IMR-90 (cell line): ENCODE results near the gene RBFA. TPM values are rescaled to one million over a fixed set of nuclear protein-coding genes. Genes with fewer than 3 reads are reported as not detected.
A peak's percentile ranks its signal among the peaks of the same experiment; 100 is the strongest.

Experiments
- ATAC-seq: fragments of 200-7000 bp; cut with Tn5 transposase; 2 replicates; pipeline ENCODE4 v1.9.1; 2020; ENCODE audit warnings: low read depth, mild to moderate bottlenecking, moderate library complexity
- BruUV-seq: library from RNA; stranded (reverse); fragments of 400-500 nt; replicated peaks from 2 replicates; lab custom pipeline; 2021; lab: Mats Ljungman, UMichigan
- CTCF ChIA-PET: fragments of 300-600 bp; formaldehyde crosslinking; extraction: SDS; loops from one replicate; lab custom pipeline; 2021; ENCODE audit warnings: antibody characterized with exemption; lab: Yijun Ruan, JAX
- POLR2A ChIA-PET: fragments of 300-600 bp; sonication (Branson Sonifier 250); formaldehyde crosslinking; loops from one replicate; lab custom pipeline; 2022; ENCODE audit warnings: antibody characterized with exemption; ENCODE audit not compliant: unreplicated experiment; lab: Charles Lee
- DNase-seq: peaks from one replicate; pipeline ENCODE4 v3.0.0; 2013
- H2AFZ ChIP-seq: replicated peaks from 2 replicates; pipeline ENCODE3; 2013; ENCODE audit warnings: low read length, mild to moderate bottlenecking; ENCODE audit not compliant: poor library complexity
- H2AK5ac ChIP-seq: 2 replicates; pipeline ENCODE4 v1.6.1; 2013; ENCODE audit warnings: low read depth, low read length, inconsistent platforms
- H2AK9ac ChIP-seq: replicated peaks from 2 replicates; pipeline ENCODE3; 2013; ENCODE audit warnings: mild to moderate bottlenecking, low read depth, low read length, moderate library complexity; ENCODE audit not compliant: poor library complexity
- H2BK120ac ChIP-seq: 2 replicates; pipeline ENCODE4 v1.6.1; 2013; ENCODE audit warnings: low read depth, low read length, inconsistent platforms
- H2BK15ac ChIP-seq: 3 replicates; pipeline ENCODE4 v1.6.1; 2013; ENCODE audit warnings: low read depth, low read length, inconsistent platforms
- H2BK20ac ChIP-seq: 2 replicates; pipeline ENCODE4 v1.6.1; 2013; ENCODE audit warnings: low read depth, mild to moderate bottlenecking, inconsistent platforms, low read length, moderate library complexity
- H2BK5ac ChIP-seq: 2 replicates; pipeline ENCODE4 v1.6.1; 2013; ENCODE audit warnings: mild to moderate bottlenecking, low read depth, low read length, inconsistent platforms; ENCODE audit not compliant: poor library complexity, severe bottlenecking
- H3K14ac ChIP-seq: replicated peaks from 2 replicates; pipeline ENCODE4 v1.6.1; 2013; ENCODE audit warnings: low read depth, low read length, inconsistent platforms
- H3K18ac ChIP-seq: 2 replicates; pipeline ENCODE4 v1.6.1; 2013; ENCODE audit warnings: low read depth, low read length, control low read depth
- H3K23ac ChIP-seq: 2 replicates; pipeline ENCODE4 v1.6.1; 2013; ENCODE audit warnings: low read depth, low read length, inconsistent platforms
- H3K27ac ChIP-seq: 2 replicates; pipeline ENCODE4 v1.5.1; 2013; ENCODE audit warnings: mild to moderate bottlenecking, control low read depth, low read length; ENCODE audit not compliant: insufficient read depth
- H3K27me3 ChIP-seq: 2 replicates; pipeline ENCODE4 v1.6.1; 2013; ENCODE audit warnings: low read length; ENCODE audit not compliant: control insufficient read depth, insufficient read depth
- H3K36me3 ChIP-seq: 2 replicates; pipeline ENCODE4 v1.6.1; 2013; ENCODE audit warnings: low read length, mixed read lengths; ENCODE audit not compliant: control insufficient read depth, insufficient read depth
- H3K4ac ChIP-seq: 2 replicates; pipeline ENCODE4 v1.6.1; 2013; ENCODE audit warnings: low read depth, low read length, inconsistent platforms
- H3K4me1 ChIP-seq: 2 replicates; pipeline ENCODE4 v1.6.1; 2013; ENCODE audit warnings: low read length, mixed read lengths; ENCODE audit not compliant: control insufficient read depth, insufficient read depth
- H3K4me2 ChIP-seq: 2 replicates; pipeline ENCODE4 v1.6.1; 2013; ENCODE audit warnings: low read depth, mild to moderate bottlenecking, control low read depth, low read length, moderate library complexity
- H3K4me3 ChIP-seq: 2 replicates; pipeline ENCODE4 v1.5.1; 2013; ENCODE audit warnings: low read depth, mild to moderate bottlenecking, control low read depth, low read length, moderate library complexity; ENCODE audit not compliant: insufficient read depth
- H3K56ac ChIP-seq: 2 replicates; pipeline ENCODE4 v1.6.1; 2013; ENCODE audit warnings: low read length, inconsistent platforms; ENCODE audit not compliant: insufficient read depth; ENCODE audit errors: extremely low read depth
- H3K79me1 ChIP-seq, 2 experiments: 2 replicates each; pipeline ENCODE4 v1.6.1; 2013; ENCODE audit warnings: low read length in 2 of 2, inconsistent platforms in 1 of 2, low read depth in 1 of 2
- H3K9ac ChIP-seq: 2 replicates; pipeline ENCODE4 v1.6.1; 2013; ENCODE audit warnings: low read depth, low read length, control low read depth
- H3K9me1 ChIP-seq: 2 replicates; pipeline ENCODE4 v1.6.1; 2013; ENCODE audit warnings: low read length, inconsistent platforms; ENCODE audit not compliant: insufficient read depth
- H3K9me3 ChIP-seq: 2 replicates; pipeline ENCODE4 v1.6.1; 2013; ENCODE audit warnings: low read length; ENCODE audit not compliant: control insufficient read depth, insufficient read depth
- H4K20me1 ChIP-seq: 2 replicates; pipeline ENCODE4 v1.6.1; 2013; ENCODE audit warnings: low read length, inconsistent platforms; ENCODE audit not compliant: insufficient read depth
- H4K5ac ChIP-seq: 2 replicates; pipeline ENCODE4 v1.6.1; 2013; ENCODE audit warnings: mild to moderate bottlenecking, low read depth, low read length, control low read depth
- H4K8ac ChIP-seq, 2 experiments: 2 replicates each; pipeline ENCODE4 v1.6.1; 2013; ENCODE audit warnings: low read depth in 2 of 2, low read length in 2 of 2, control low read depth in 1 of 2, inconsistent platforms in 1 of 2
- H4K91ac ChIP-seq: 2 replicates; pipeline ENCODE4 v1.6.1; 2013; ENCODE audit warnings: low read depth, low read length, inconsistent platforms; ENCODE audit not compliant: insufficient read depth
- FOS ChIP-seq: fragments of 150-350 bp; IDR thresholded peaks from 2 replicates; pipeline ENCODE4 v1.6.1; 2016; ENCODE audit warnings: low read depth, low read length
- MAFK ChIP-seq: IDR thresholded peaks from 2 replicates; pipeline ENCODE4 v1.6.1; 2012; ENCODE audit warnings: low read depth, low read length, improper control_type of control experiment
- MXI1 ChIP-seq: IDR thresholded peaks from 2 replicates; pipeline ENCODE4 v1.6.1; 2012; ENCODE audit warnings: low read depth, mild to moderate bottlenecking, low read length, moderate library complexity, borderline replicate concordance
- NFE2L2 ChIP-seq: fragments of 150-350 bp; IDR thresholded peaks from 2 replicates; pipeline ENCODE4 v1.6.1; 2016; ENCODE audit warnings: low read depth, mild to moderate bottlenecking, low read length
- RCOR1 ChIP-seq: IDR thresholded peaks from 2 replicates; pipeline ENCODE4 v1.6.1; 2012; ENCODE audit warnings: mild to moderate bottlenecking, low read length, improper control_type of control experiment; ENCODE audit not compliant: insufficient replicate concordance
- WGBS, 2 experiments: methylation state at CpG; one replicate each; pipeline versions ENCODE4 v1.1.5 to v1.1.7; 2013; ENCODE audit warnings: missing lambda C conversion rate in 2 of 2; ENCODE audit not compliant: insufficient read length in 1 of 2; ENCODE audit errors: extremely low coverage in 2 of 2; 5-methylcytosine and 5-hydroxymethylcytosine counted together
- dilution Hi-C: fragments of 300-500 bp; cut with HindIII; formaldehyde crosslinking; loops from one replicate; pipeline ENCODE4 v1.14.3; 2018; ENCODE audit warnings: low sequenced_read_pairs; ENCODE audit not compliant: unreplicated experiment
- in situ Hi-C: fragments of 300-500 bp; cut with MboI; formaldehyde crosslinking; loops from 3 replicates; pipeline ENCODE4 v1.14.3; 2019; ENCODE audit warnings: low sequenced_read_pairs, inconsistent platforms, mixed read lengths
- intact Hi-C: fragments of 100-400 bp; cut with micrococcal nuclease; formaldehyde crosslinking; loops from 2 replicates; pipeline ENCODE4 v1.10.0; 2022
- polyA plus RNA-seq, 3 experiments: library from polyadenylated mRNA; depleted of rRNA; stranded (reverse); fragments of >200 nt; gene quantifications; 2 replicates each; pipeline ENCODE4 v1.2.3, GENCODE V29; 2012; ENCODE audit warnings: low replicate concordance in 1 of 3
- total RNA-seq: library from RNA; depleted of rRNA; stranded (reverse); fragments of >200 nt; gene quantifications from 2 replicates; pipeline ENCODE4 v1.2.3, GENCODE V29; 2012
- TF ChIP-seq, protein P1 (sequence below): fragments of 150-350 bp; IDR thresholded peaks from 2 replicates; pipeline ENCODE4 v1.6.1; 2017; ENCODE audit warnings: mild to moderate bottlenecking, antibody characterized with exemption, low read length, low read depth

Gene RBFA
- total and polyA plus RNA-seq, 2 of the 4 experiments (the other 2 are of a cell fraction) = 21.0 to 38.0 TPM

DNA sequence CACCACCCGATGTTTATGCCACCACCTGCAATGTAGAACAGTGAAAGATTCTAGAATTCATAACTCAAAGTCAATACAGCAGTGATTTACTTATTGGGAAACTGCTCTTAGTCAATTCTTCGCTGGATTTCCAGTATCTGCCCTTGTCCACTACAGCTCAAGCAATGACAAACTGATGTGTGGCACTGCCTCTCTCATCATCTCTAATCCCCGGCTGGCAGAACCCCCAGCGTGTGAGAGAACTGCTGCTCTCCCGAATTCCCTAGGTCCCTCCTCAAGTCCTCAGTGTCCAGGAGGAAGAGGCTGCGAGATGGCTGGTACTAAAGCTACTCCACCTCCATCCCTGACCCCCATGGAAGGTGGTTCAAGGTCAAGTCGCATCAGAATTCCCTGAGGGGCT, 47.5 kb upstream of the RBFA start (continued):
- TF ChIP-seq MXI1 (no peak), MAFK (no peak), FOS (no peak)
- TF ChIP-seq, protein P1, sequence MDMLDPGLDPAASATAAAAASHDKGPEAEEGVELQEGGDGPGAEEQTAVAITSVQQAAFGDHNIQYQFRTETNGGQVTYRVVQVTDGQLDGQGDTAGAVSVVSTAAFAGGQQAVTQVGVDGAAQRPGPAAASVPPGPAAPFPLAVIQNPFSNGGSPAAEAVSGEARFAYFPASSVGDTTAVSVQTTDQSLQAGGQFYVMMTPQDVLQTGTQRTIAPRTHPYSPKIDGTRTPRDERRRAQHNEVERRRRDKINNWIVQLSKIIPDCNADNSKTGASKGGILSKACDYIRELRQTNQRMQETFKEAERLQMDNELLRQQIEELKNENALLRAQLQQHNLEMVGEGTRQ = no peak

DNA sequence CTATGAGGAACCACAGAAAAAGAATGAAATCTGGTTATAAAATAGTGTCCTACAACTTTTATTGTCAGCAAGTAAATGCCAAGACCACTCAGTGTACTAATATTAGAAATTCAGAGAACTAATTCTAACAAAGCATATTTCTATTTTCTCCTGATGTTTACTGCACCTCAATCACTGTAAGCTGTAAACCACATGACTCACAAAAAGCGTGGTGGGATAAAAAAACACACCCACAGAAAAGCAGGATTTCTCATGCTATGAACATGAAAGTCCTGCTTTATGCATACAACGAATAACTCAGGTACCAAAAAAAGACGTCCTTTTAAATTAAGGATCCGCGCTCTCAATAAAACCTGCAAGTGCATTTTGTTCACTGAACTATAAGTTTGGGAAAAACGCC, 46.7 kb upstream of the RBFA start:
- no peak overlapping the region for H2AK5ac ChIP-seq
- peak overlapping the region; percentile 94 for H3K23ac ChIP-seq
- peaks cover 54% of the 10 kb centered on the region for H4K20me1 ChIP-seq
- no peak for ATAC-seq
- H4K5ac ChIP-seq = no peak overlapping the region
- H2AK9ac ChIP-seq = no peak overlapping the region
- no peaks in the 10 kb centered on the region for H3K9me3 ChIP-seq
- peak overlapping the region; percentile 39 for H3K56ac ChIP-seq
- no peak overlapping the region; a peak in 1 of 4 replicates for H4K8ac ChIP-seq
- peaks cover 10 to 47% of the 10 kb centered on the region in 2 experiments for H3K79me1 ChIP-seq
- no peak overlapping the region for H2AFZ ChIP-seq
- H3K18ac ChIP-seq = no peak overlapping the region
- WGBS, 2 experiments = no CpG with 5 or more reads among the region's 6 CpGs
- dilution Hi-C loops = no loop called here
- in situ Hi-C loops = no loop called here
- intact Hi-C loops = loop anchor here (5.0 kb wide), 1 partner anchor 145 kb away; no protein-coding TSS in a partner anchor
- peaks cover 11% of the 10 kb centered on the region for H3K4me1 ChIP-seq
- H3K27me3 ChIP-seq = no peaks in the 10 kb centered on the region
- peak overlapping the region; percentile 86 for H3K4me2 ChIP-seq
- no peak for TF ChIP-seq RCOR1
- TF ChIP-seq NFE2L2 = no peak
- H3K9me1 ChIP-seq = peaks cover 10% of the 10 kb centered on the region
- no peak overlapping the region for H2BK20ac ChIP-seq
- no peak overlapping the region for H2BK15ac ChIP-seq
- POLR2A ChIA-PET = interaction anchor here (0.7 kb wide), 1 partner anchor 196 kb away, joined by 3 read pairs; no protein-coding TSS in a partner anchor
- no peak overlapping the region; the same call in 1 of the 2 replicates for H3K27ac ChIP-seq
- no peak overlapping the region for H4K91ac ChIP-seq
- DNase-seq = no peak
- H3K4me3 ChIP-seq = peak overlapping the region; percentile 85
- peaks cover 11% of the 10 kb centered on the region for H3K36me3 ChIP-seq
- no peak overlapping the region for H2BK120ac ChIP-seq
- BruUV-seq = no TSS peak
- peak overlapping the region; percentile 85 for H2BK5ac ChIP-seq
- peak overlapping the region; percentile 96 for H3K9ac ChIP-seq
- CTCF ChIA-PET = no interaction called here
- H3K4ac ChIP-seq = no peak overlapping the region
- peak overlapping the region; percentile 95; the same call in 1 of the 2 replicates for H3K14ac ChIP-seq
